Osteoblast (primary cell): ENCODE results near the gene VIT. TPM values are rescaled to one million over a fixed set of nuclear protein-coding genes. Genes with fewer than 3 reads are reported as not detected.
"Not testable (repeated sequence)": the region's sequence is repeated elsewhere in the genome, so short reads cannot be mapped to it uniquely, and the experiment has no call there.

Source experiments
- DNase-seq: peaks from one replicate; pipeline ENCODE4 v3.0.0; 2011; ENCODE audit warnings: low spot score, mixed read lengths; ENCODE audit not compliant: insufficient read length; ENCODE audit errors: missing footprints
- H2AFZ ChIP-seq: 2 replicates; pipeline ENCODE4 v1.6.0; 2011; ENCODE audit warnings: mild to moderate bottlenecking, low read length
- H3K27ac ChIP-seq: 2 replicates; pipeline ENCODE4 v1.5.1; 2011; ENCODE audit warnings: mild to moderate bottlenecking, low read depth, low read length, moderate library complexity
- H3K27me3 ChIP-seq: 2 replicates; pipeline ENCODE4 v1.6.0; 2012; ENCODE audit warnings: mild to moderate bottlenecking, control low read depth, inconsistent platforms, low read length, moderate library complexity; ENCODE audit not compliant: insufficient read depth
- H3K36me3 ChIP-seq: 2 replicates; pipeline ENCODE4 v1.5.1; 2011; ENCODE audit warnings: mild to moderate bottlenecking, low read length, control low read depth, moderate library complexity; ENCODE audit not compliant: insufficient read depth
- H3K4me1 ChIP-seq: 2 replicates; pipeline ENCODE4 v1.5.1; 2011; ENCODE audit warnings: mild to moderate bottlenecking, low read length, control low read depth, moderate library complexity; ENCODE audit not compliant: insufficient read depth
- H3K4me2 ChIP-seq: 2 replicates; pipeline ENCODE4 v1.6.0; 2011; ENCODE audit warnings: mild to moderate bottlenecking, low read length; ENCODE audit not compliant: insufficient read depth
- H3K4me3 ChIP-seq: fragments of 200-600 bp; sonication (generic); 3 replicates; pipeline ENCODE4 v1.5.1; 2012; ENCODE audit warnings: mild to moderate bottlenecking, low read length, inconsistent platforms; ENCODE audit not compliant: insufficient read depth
- H3K79me2 ChIP-seq: 2 replicates; pipeline ENCODE4 v1.6.0; 2012; ENCODE audit warnings: mild to moderate bottlenecking, low read length, control low read depth, inconsistent platforms; ENCODE audit not compliant: insufficient read depth
- H3K9me3 ChIP-seq: 2 replicates; pipeline ENCODE4 v1.5.1; 2011; ENCODE audit warnings: low read depth, low read length, control low read depth
- H4K20me1 ChIP-seq: 2 replicates; pipeline ENCODE4 v1.6.0; 2012; ENCODE audit warnings: mild to moderate bottlenecking, low read length, control low read depth; ENCODE audit not compliant: insufficient read depth
- CTCF ChIP-seq: IDR thresholded peaks from 2 replicates; pipeline ENCODE4 v1.5.1; 2011; ENCODE audit warnings: mild to moderate bottlenecking, low read depth, low read length, moderate library complexity; ENCODE audit errors: extremely low read depth
- total RNA-seq: library from RNA; depleted of rRNA; stranded (reverse); fragments of >200 nt; gene quantifications from 2 replicates; pipeline ENCODE4 v1.2.3, GENCODE V29; 2012

Gene VIT
- total RNA-seq, 1 donor: 31.1 TPM

GRCh38 chr2:36823862-36824261 lies 127.4 kb downstream of the VIT start:
- H3K27ac ChIP-seq: no peak overlapping the region
- no peaks in the 10 kb centered on the region for H3K9me3 ChIP-seq
- H3K4me3 ChIP-seq: no peak overlapping the region
- no peaks in the 10 kb centered on the region for H3K36me3 ChIP-seq
- no peak for DNase-seq
- H3K4me2 ChIP-seq: no peak overlapping the region
- peaks cover 4% of the 10 kb centered on the region for H3K27me3 ChIP-seq
- H3K79me2 ChIP-seq: no peaks in the 10 kb centered on the region
- no peaks in the 10 kb centered on the region for H4K20me1 ChIP-seq
- no peak for TF ChIP-seq CTCF
- H2AFZ ChIP-seq: no peak overlapping the region
- H3K4me1 ChIP-seq: no peaks in the 10 kb centered on the region

GRCh38 chr2:36824273-36824672 lies 127.8 kb downstream of the VIT start:
- no peak overlapping the region for H3K27ac ChIP-seq
- H3K9me3 ChIP-seq: no peaks in the 10 kb centered on the region
- no peak for TF ChIP-seq CTCF
- H2AFZ ChIP-seq: no peak overlapping the region
- peaks cover 4% of the 10 kb centered on the region for H3K27me3 ChIP-seq
- H3K4me1 ChIP-seq: no peaks in the 10 kb centered on the region
- no peak overlapping the region for H3K4me3 ChIP-seq
- peak; percentile 8 for DNase-seq
- no peaks in the 10 kb centered on the region for H4K20me1 ChIP-seq
- H3K79me2 ChIP-seq: no peaks in the 10 kb centered on the region
- H3K4me2 ChIP-seq: no peak overlapping the region
- no peaks in the 10 kb centered on the region for H3K36me3 ChIP-seq

- not testable (repeated sequence) for H3K27me3 ChIP-seq, DNase-seq, H3K4me1 ChIP-seq, H3K4me3 ChIP-seq, H3K4me2 ChIP-seq, H3K36me3 ChIP-seq, H4K20me1 ChIP-seq, H3K79me2 ChIP-seq, H3K27ac ChIP-seq, H2AFZ ChIP-seq, H3K9me3 ChIP-seq
Measured at GRCh38 chr2:36824683-36825082, 128.2 kb downstream of the VIT start.

- no peak for TF ChIP-seq CTCF
- Histone ChIP-seq H3K27me3 (peaks cover 4% of the 10 kb centered on the region), H3K9me3 (no peaks in the 10 kb centered on the region)
Measured at GRCh38 chr2:36831185-36831584, 134.7 kb downstream of the VIT start.

GRCh38 chr2:36834203-36834602 lies 137.7 kb downstream of the VIT start:
- no peaks in the 10 kb centered on the region for H3K4me1 ChIP-seq
- no peaks in the 10 kb centered on the region for H4K20me1 ChIP-seq
- H2AFZ ChIP-seq: no peak overlapping the region
- no peak overlapping the region for H3K4me2 ChIP-seq
- H3K27me3 ChIP-seq: no peaks in the 10 kb centered on the region
- H3K79me2 ChIP-seq: no peaks in the 10 kb centered on the region
- H3K4me3 ChIP-seq: no peak overlapping the region
- no peak for DNase-seq
- no peak for TF ChIP-seq CTCF
- no peaks in the 10 kb centered on the region for H3K9me3 ChIP-seq
- H3K27ac ChIP-seq: no peak overlapping the region
- H3K36me3 ChIP-seq: no peaks in the 10 kb centered on the region

More at GRCh38 chr2:36831185-36831584, 134.7 kb downstream of the VIT start:
- Histone ChIP-seq H3K79me2 (no peaks in the 10 kb centered on the region), H3K4me3 (no peak overlapping the region), H2AFZ (no peak overlapping the region), H3K27ac (no peak overlapping the region), H3K36me3 (no peaks in the 10 kb centered on the region), H3K4me2 (no peak overlapping the region), H4K20me1 (no peaks in the 10 kb centered on the region), H3K4me1 (no peaks in the 10 kb centered on the region)
- no peak for DNase-seq
